ENCODE measurements around the gene TP73.

- TF ChIP-seq CTCF (IDR thresholded peaks at IDR 0.05) (no peak), POLR2A (IDR thresholded peaks at IDR 0.05) (no peak)
Observed at GRCh38 chr1:3749512-3749911, 97.2 kb downstream of the TP73 start.

All from right lobe of liver (tissue), 4 donors.